Endothelial cell of umbilical vein (primary cell): ENCODE results near the gene MRPL9.

Source experiments
- CTCF ChIP-seq, 2 donors: IDR thresholded peaks; 1 replicate in 1 of 2; 2 replicates in 1 of 2; pipeline ENCODE4 v1.5.1; 2011; ENCODE audit warnings: low read length in 2 of 2, mild to moderate bottlenecking in 2 of 2, moderate library complexity in 2 of 2, control low read depth in 1 of 2, inconsistent platforms in 1 of 2, low read depth in 1 of 2; ENCODE audit not compliant: insufficient read depth in 1 of 2; ENCODE audit errors: extremely low read depth in 1 of 2
- EZH2 ChIP-seq: IDR thresholded peaks from 2 replicates; pipeline ENCODE4 v1.6.1; 2012; ENCODE audit warnings: borderline replicate concordance, low read depth, mild to moderate bottlenecking, moderate library complexity, low read length, inconsistent platforms; ENCODE audit not compliant: severe bottlenecking
- JUN ChIP-seq: IDR thresholded peaks from 2 replicates; pipeline ENCODE4 v1.6.1; 2011; ENCODE audit warnings: borderline replicate concordance, low read depth; ENCODE audit not compliant: insufficient read length, insufficient read depth
- MAX ChIP-seq: IDR thresholded peaks from 2 replicates; pipeline ENCODE4 v1.6.1; 2011; ENCODE audit not compliant: insufficient read depth, insufficient read length
- MYC ChIP-seq: IDR thresholded peaks from one replicate; pipeline ENCODE4 v1.6.1; 2011; ENCODE audit warnings: mild to moderate bottlenecking, low read depth, low read length
- POLR2A ChIP-seq: IDR thresholded peaks from 2 replicates; pipeline ENCODE4 v1.6.1; 2012; ENCODE audit warnings: low read depth, mild to moderate bottlenecking, control low read depth, low read length
- POLR2AphosphoS5 ChIP-seq: IDR thresholded peaks from 2 replicates; pipeline ENCODE4 v1.6.1; 2012; ENCODE audit warnings: low read depth, mild to moderate bottlenecking, control low read depth, low read length, moderate library complexity; ENCODE audit not compliant: insufficient read depth

- TF ChIP-seq CTCF (IDR thresholded peaks at IDR 0.05; ENCODE audit: extremely low read depth in 1 of 2, insufficient read depth in 1 of 2, low read depth in 1 of 2, low read length in 2 of 2), result no peak
- no peak for TF ChIP-seq POLR2AphosphoS5
- no peak for TF ChIP-seq POLR2A
- no peak for TF ChIP-seq MAX
- TF ChIP-seq EZH2, result no peak
- no peak for TF ChIP-seq MYC
- peak; percentile 27 for TF ChIP-seq JUN
Measured at GRCh38 chr1:151710187-151710840, 53.0 kb downstream of the MRPL9 start.
